Measurements from ENCODE around the gene ASAP2. TPM values are rescaled to one million over a fixed set of nuclear protein-coding genes. Genes with fewer than 3 reads are reported as not detected.

The ASAP2 gene
- total RNA-seq, 2 experiments from 2014 or later: 0.27 TPM; not detected in 1

DNA sequence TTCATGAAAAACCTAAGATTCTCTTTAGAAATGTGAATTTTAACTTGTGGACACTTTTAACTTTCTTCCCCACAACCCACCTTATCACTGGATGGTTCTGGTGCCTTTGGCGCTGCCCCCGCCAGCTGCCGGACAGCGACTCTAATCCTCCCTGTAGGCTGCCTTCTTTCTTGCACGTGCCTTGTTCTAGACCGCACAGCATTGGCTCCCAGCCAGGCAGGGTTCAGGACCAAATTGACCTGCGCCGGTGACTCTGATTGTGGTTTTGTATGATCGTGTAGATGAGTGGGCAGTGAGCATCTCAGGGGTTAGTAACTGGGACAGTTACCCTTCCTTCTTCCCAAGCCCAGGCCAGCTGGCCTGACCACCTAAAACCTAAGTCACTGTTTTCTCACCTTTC is 106.8 kb downstream of the ASAP2 start:
- BruUV-seq (replicated peaks): no TSS peak
- H3K9me2 ChIP-seq (ENCODE audit: insufficient read depth, low read length): no peaks in the 10 kb centered on the region
- no peak overlapping the region for H2AFZ ChIP-seq (ENCODE audit: low read length)
- intact Hi-C loops (cut with micrococcal nuclease; ENCODE audit: unreplicated experiment): no loop called here
- DNase-seq (ENCODE audit: low spot score): no peak
- no peak overlapping the region for H3K27ac ChIP-seq (ENCODE audit: low read depth, low read length, poor library complexity, severe bottlenecking)
- ChIA-PET CTCF (ENCODE audit: unreplicated experiment) (no interaction called here), POLR2A (no interaction called here)
- TF ChIP-seq EZH2phosphoT487 (IDR thresholded peaks at IDR 0.05; ENCODE audit: borderline replicate concordance, low read depth, low read length): no peak
- TF ChIP-seq, protein P1, sequence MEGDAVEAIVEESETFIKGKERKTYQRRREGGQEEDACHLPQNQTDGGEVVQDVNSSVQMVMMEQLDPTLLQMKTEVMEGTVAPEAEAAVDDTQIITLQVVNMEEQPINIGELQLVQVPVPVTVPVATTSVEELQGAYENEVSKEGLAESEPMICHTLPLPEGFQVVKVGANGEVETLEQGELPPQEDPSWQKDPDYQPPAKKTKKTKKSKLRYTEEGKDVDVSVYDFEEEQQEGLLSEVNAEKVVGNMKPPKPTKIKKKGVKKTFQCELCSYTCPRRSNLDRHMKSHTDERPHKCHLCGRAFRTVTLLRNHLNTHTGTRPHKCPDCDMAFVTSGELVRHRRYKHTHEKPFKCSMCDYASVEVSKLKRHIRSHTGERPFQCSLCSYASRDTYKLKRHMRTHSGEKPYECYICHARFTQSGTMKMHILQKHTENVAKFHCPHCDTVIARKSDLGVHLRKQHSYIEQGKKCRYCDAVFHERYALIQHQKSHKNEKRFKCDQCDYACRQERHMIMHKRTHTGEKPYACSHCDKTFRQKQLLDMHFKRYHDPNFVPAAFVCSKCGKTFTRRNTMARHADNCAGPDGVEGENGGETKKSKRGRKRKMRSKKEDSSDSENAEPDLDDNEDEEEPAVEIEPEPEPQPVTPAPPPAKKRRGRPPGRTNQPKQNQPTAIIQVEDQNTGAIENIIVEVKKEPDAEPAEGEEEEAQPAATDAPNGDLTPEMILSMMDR (conservative IDR thresholded peaks at IDR 0.05; ENCODE audit: low read length): no peak
- no peaks in the 10 kb centered on the region for H3K4me1 ChIP-seq (ENCODE audit: insufficient read depth, low read length, poor library complexity, severe bottlenecking)
- H3K9me3 ChIP-seq (ENCODE audit: low read length): no peaks in the 10 kb centered on the region
- no peak overlapping the region for H3K4me3 ChIP-seq (ENCODE audit: low read depth, low read length, poor library complexity, severe bottlenecking)
- H3K4me2 ChIP-seq (ENCODE audit: low read length): no peak overlapping the region
- no peaks in the 10 kb centered on the region for H3K79me2 ChIP-seq (ENCODE audit: insufficient read depth, low read depth, low read length)
- no peaks in the 10 kb centered on the region for H3K36me3 ChIP-seq (ENCODE audit: insufficient read depth, low read length)
- no peaks in the 10 kb centered on the region for H4K20me1 ChIP-seq (ENCODE audit: insufficient read depth, low read length)

DNA sequence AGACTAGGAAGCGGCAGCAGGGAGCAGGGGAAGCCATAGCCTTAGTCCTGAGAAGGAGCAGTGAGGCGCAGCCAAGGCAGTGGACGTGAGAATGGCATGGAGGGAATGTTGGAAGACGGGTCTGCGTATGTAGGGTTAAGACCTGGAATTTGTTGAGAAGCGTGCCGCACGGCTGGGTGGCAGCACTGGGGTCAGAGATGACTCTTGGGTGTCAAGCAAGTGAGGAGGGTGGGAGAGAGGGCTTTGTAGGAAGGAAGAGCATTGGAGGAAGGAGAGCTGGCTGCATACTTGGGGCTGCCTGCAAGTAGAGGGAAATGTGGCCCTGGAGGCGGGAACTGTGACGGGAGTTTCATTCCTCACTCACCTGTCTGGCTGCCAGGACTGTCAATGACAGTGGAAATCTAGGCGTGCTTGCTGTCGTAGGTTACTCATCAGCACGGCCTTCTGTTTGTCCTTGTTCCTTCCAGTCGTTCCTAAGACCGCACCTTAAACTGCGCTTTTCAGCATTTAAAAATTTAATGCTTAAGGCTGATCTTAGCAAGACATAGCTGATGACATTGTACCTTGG is 108.8 kb downstream of the ASAP2 start:
- H3K4me3 ChIP-seq (ENCODE audit: low read depth, low read length, poor library complexity, severe bottlenecking): no peak overlapping the region
- POLR2A ChIA-PET: no interaction called here
- H3K79me2 ChIP-seq (ENCODE audit: insufficient read depth, low read depth, low read length): no peaks in the 10 kb centered on the region
- BruUV-seq (replicated peaks): no TSS peak
- no peak overlapping the region for H2AFZ ChIP-seq (ENCODE audit: low read length)
- no peak overlapping the region for H3K4me2 ChIP-seq (ENCODE audit: low read length)
- H4K20me1 ChIP-seq (ENCODE audit: insufficient read depth, low read length): no peaks in the 10 kb centered on the region
- no peaks in the 10 kb centered on the region for H3K9me3 ChIP-seq (ENCODE audit: low read length)
- no peak for TF ChIP-seq EZH2phosphoT487 (IDR thresholded peaks at IDR 0.05; ENCODE audit: borderline replicate concordance, low read depth, low read length)
- TF ChIP-seq, protein P1 (conservative IDR thresholded peaks at IDR 0.05; ENCODE audit: low read length): no peak
- intact Hi-C loops (cut with micrococcal nuclease; ENCODE audit: unreplicated experiment): no loop called here
- no peaks in the 10 kb centered on the region for H3K36me3 ChIP-seq (ENCODE audit: insufficient read depth, low read length)
- no peaks in the 10 kb centered on the region for H3K9me2 ChIP-seq (ENCODE audit: insufficient read depth, low read length)
- H3K4me1 ChIP-seq (ENCODE audit: insufficient read depth, low read length, poor library complexity, severe bottlenecking): no peaks in the 10 kb centered on the region
- DNase-seq (ENCODE audit: low spot score): no peak
- no peak overlapping the region for H3K27ac ChIP-seq (ENCODE audit: low read depth, low read length, poor library complexity, severe bottlenecking)
- CTCF ChIA-PET (ENCODE audit: unreplicated experiment): no interaction called here

DNA sequence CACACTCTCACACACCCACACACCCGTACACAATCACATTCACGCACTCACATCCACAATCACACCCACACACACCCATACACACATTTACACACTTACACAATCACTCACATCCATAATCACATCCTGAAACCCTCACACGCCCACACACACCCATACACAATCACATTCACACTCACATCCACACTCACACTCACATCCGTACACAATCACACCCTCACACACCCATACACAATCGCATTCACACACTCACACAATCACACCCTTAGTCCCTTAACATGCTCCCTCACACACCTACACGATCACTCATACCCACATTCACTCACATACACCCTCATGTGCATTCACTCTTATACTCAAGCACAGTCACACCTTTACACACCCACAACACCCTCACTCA is 110.9 kb downstream of the ASAP2 start:
- Histone ChIP-seq H2AFZ (ENCODE audit: low read length) (no peak overlapping the region), H3K9me3 (ENCODE audit: low read length) (no peaks in the 10 kb centered on the region), H3K79me2 (ENCODE audit: insufficient read depth, low read depth, low read length) (no peaks in the 10 kb centered on the region), H3K27ac (ENCODE audit: low read depth, low read length, poor library complexity, severe bottlenecking) (no peak overlapping the region), H3K36me3 (ENCODE audit: insufficient read depth, low read length) (no peaks in the 10 kb centered on the region), H3K9me2 (ENCODE audit: insufficient read depth, low read length) (no peaks in the 10 kb centered on the region), H3K4me2 (ENCODE audit: low read length) (no peak overlapping the region), H4K20me1 (ENCODE audit: insufficient read depth, low read length) (no peaks in the 10 kb centered on the region), H3K4me1 (ENCODE audit: insufficient read depth, low read length, poor library complexity, severe bottlenecking) (no peaks in the 10 kb centered on the region), H3K4me3 (ENCODE audit: low read depth, low read length, poor library complexity, severe bottlenecking) (no peak overlapping the region)
- ChIA-PET CTCF (ENCODE audit: unreplicated experiment) (no interaction called here), POLR2A (no interaction called here)
- no peak for DNase-seq (ENCODE audit: low spot score)
- no TSS peak for BruUV-seq (replicated peaks)
- intact Hi-C loops (cut with micrococcal nuclease; ENCODE audit: unreplicated experiment): no loop called here
- TF ChIP-seq, protein P1 (conservative IDR thresholded peaks at IDR 0.05; ENCODE audit: low read length): no peak
- TF ChIP-seq EZH2phosphoT487 (IDR thresholded peaks at IDR 0.05; ENCODE audit: borderline replicate concordance, low read depth, low read length): no peak
